Hematopoietic multipotent progenitor cell treated with erythropoietin and hydrocortisone succinate and interleukin-3 and kit ligand, for 17 days (in vitro differentiated cells): Measurements from ENCODE around the gene DNAAF3.
"Not testable (repeated sequence)": the region's sequence is repeated elsewhere in the genome, so short reads cannot be mapped to it uniquely, and the experiment has no call there.

Experiments used
- DNase-seq: peaks from one replicate; pipeline ENCODE4 v3.0.0-alpha.2; 2015; ENCODE audit warnings: low spot score

Gene DNAAF3

DNA sequence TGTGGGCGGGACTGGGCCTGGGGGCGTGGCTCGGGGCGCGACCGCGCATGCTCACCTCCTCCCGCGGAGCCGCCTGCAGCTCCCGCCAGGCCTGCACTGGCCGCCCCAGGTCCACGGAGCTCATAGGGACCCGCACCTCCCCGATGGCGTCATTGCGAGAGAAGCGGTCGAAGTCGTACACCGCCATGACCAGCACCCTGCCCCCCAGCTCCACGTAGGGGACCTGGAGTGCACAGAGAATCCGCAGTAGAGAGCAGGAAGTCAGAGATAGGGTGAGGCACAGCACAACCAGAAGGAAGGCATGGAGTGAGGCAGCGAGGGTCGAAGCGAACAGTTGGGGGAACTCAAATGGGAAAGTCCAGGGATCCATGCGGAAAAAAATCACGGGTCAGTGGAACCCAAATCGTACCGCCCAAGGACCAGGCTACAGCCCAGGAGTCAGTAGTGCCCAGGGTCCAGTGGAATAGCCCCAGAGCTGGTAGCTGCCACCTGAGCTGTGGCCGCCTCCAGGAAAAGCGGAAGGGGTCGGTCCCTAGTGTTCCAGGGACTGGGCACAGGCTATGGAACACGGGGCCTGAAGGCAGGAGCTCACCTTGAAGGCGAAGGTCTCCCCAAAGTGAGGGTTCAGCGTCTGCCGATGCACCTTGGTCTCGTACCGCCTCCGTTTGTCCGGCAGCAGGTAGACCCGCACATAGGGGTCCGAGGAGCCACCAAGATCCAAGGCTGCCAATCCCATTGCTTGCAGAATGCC, 8.9 kb upstream of the DNAAF3 start:
- DNase-seq, result no peak

DNA sequence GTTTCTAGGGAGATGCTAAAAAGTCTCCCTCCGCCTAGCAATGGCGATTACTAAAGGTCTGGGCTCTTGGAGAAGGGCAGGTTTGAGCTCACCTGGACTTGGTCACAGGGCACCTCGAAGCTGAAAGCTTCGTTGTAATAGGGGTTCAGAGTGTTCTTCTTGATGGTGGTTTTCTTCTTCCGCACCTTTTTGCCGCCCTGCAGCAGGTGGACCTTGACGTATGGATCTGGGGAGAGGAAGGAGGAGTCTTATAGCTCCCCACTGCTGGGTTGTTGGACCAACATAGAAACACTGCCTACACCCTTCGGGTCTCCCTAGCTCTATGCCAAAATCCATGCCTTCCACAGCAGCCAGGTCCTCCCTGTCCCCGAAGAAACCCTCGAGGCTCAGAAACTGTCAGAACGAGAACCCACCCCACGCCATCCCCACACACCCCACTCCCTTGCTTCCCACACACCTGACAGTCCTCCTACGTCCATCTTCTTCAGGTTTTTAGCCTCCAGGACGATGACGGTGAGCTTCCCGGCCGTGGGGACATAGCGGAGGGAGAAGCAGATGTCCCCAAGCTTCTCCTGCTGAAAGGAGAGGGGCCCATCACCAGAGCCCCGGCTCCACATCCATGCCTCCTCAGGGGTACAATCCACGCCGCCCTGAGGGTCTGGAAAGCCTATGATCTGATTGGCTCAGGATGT, 8.2 kb upstream of the DNAAF3 start:
- no peak for DNase-seq

DNA sequence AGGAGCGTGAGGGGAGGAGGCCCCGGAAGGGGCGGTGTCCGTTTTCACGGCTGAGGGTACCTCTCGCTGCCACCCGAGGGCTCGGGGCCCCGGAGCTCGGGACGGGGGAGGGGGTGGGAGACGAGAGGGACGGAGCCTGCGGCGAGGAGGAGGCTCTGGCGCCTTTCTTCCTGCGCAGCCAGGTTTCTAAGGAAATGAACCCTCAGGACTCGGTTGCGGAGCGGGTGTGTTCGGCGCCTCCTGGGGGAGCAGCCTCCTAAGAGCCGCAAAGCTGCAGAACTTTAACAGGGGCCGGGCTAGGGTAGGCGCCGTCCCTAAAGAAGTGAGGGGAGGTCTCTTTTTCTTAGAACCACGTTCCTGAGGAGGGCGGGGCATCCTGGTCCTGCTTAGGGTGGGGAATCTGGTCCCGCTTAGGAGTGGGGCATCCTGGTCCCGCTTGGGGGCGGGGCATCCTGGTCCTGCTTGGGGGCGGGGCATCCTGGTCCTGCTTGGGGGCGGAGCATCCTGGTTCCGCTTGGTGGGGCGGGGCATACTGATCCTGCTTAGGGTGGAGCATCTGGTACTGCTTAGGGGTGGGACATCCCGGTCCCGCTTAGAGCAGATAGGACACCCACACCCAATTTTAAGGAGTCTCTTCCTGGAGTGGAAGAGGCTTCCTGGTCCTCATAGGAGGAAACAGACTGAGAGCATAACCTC, 7.4 kb upstream of the DNAAF3 start:
- peak; percentile 64 for DNase-seq

DNA sequence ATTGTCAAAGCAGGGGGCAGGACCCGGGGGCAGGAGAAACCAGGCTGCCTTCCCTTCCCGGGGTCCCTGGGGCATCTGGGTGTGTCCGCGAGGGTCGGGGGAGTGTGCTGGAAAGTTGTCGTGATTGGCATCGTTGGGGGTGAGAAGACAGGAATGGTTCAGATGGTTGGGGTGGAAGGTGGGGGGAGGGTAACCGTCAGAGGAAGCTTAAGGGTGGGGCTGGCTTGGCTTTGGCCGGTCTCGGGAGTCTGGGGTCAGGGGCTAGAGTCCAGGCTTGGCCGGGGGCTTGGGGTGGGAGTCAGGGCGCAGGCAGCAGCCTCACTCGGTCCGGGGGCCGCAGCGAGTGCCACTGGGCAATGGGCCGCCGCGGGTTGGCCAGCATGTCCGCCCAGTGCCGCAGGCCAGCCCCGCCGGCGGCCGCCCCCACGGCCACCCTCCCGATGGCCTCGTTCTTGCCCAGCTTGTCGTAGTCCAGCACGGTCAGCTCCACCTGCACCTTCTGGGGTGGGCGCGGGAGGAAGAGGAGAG, 6.8 kb upstream of the DNAAF3 start:
- no peak for DNase-seq

DNA sequence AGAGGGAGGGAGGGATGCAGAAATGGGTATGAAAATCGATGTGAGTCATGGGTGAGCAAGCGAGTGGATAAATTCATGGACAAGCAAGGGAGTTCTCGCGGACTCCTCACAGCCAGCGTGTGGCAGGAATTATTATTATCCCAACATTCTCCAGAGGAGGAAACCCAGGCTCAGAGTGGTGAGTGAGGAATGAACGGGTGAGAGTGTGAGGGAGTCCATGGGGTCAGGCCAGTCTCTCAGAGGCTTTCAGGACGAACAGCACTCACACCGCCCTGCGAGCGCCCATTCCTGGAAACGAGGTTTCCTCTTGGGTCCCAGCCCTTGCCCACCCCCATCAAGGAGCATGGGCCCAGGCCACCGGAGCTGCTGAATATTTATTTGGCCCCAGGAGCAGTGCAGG, 6.3 kb upstream of the DNAAF3 start:
- no peak for DNase-seq

DNA sequence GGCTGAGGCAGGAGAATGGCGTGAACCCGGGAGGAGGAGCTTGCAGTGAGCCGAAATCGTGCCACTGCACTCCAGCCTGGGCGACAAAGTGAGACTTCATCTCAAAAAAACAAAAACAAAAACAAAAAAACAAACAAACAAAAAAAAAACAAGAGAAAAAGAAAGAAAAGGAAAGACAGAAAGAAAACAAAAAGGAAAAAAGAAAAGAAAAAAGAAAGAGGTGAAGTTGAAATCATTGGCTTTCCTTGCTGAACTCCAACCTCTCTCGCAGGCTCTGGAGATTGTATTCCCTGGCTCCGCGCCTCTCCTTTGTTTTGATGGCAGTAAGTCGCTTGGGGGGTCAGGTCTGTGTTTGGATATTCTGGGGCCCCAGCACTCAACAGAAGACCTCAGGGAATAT, 5.9 kb upstream of the DNAAF3 start:
- not testable (repeated sequence) for DNase-seq

DNA sequence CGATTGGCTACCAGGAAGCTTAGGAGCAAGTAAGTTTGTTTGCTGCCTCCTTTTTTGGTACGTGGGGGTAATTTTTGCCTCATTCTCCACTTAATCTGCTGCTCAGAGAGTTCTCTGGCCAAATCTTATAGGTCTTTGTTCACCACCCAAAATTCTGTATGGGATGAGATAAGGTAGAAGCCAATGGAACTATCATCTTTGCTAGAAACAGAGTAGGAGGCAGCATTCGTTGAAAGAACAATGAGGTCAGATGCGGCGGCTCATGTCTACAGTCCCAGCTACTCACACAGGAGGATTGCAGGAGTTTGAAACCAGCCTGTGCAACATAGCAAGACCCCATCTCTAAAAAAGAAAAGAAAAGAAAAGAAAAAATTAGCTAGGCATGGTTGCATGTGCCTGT, 5.0 kb upstream of the DNAAF3 start:
- DNase-seq, result no peak

DNA sequence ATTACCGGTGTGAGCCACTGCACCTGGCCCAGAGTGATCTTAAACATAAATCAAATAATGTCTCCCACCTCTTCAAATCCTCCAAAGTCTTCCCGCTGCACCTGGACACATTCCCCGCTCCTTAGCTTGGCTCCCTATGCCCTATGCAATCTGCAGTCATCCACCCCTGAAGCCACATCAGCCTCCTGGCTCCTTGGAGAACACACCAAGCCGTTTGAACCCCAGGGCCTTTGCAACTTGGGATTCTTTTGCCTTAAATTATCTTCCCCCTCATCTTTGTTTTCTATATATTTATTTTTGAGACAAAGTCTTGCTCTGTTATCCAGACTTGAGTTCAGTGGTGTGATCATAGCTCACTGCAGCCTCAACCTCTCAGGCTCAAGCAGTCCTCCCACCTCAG, 2.7 kb upstream of the DNAAF3 start:
- DNase-seq, result no peak

DNA sequence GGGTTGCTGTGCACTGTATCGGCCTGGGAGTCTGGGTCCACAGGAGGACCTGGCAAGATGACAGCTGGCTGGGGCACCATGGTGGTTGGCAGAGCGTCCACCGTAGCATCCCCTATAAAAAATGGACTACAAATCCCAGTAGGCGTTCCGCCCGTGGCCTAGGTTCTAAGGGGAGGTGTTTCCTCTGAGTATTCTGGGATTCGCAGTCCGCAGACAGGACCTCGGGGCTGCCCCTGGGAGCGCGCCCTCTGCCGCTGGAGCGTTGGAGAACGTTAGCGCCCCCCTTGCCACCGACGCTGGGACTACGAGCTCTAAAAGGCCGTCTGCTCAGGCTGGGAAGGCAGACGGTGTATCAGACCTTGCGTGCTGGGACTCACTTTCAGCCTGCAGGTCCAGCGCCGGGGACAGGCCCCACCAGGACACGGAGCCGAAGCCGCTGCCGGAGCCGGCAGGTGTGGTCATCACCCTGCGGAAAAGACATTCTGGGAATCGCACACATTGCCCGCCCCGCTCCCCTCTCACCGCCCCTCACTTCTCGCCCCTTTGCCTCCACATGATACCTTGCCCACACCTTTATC, 372 bp downstream of the DNAAF3 start:
- peak; percentile 32 for DNase-seq

DNA sequence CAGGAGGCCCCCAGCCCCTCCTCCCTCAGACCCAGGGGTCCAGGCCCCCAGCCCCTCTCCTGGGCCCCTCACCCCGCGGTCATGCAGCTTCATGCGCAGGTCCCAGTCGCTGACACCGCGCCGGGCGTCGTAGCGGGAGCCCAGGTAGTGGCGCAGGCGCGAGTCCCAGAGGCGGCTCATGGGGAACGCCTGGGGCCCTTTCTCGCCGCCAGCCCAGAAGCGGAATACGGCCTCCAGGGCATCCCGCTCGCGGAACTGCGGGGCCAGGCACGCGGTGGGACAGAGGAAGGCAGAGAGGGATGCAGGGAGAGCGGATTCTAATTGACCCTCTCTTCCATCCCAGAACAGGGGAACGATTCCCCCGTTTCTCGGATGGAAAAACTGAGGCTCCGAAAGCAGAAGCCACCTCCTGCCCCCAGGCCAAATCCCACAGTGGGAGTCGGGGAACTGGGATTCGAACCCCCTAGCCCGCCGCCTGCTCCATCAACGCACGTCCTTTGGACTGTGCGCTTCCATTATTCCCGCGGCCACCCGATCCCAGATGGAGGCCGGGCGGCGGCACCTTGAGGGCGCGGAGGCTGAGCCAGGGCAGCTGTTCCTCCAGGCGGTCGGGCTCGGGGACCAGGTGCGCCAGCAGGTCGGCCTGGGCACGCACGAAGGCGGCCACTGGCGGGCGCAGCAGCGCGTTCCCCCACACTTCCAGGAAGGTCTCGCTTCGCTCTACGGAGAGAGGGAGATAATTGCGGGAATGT, 4.7 kb downstream of the DNAAF3 start:
- no peak for DNase-seq

DNA sequence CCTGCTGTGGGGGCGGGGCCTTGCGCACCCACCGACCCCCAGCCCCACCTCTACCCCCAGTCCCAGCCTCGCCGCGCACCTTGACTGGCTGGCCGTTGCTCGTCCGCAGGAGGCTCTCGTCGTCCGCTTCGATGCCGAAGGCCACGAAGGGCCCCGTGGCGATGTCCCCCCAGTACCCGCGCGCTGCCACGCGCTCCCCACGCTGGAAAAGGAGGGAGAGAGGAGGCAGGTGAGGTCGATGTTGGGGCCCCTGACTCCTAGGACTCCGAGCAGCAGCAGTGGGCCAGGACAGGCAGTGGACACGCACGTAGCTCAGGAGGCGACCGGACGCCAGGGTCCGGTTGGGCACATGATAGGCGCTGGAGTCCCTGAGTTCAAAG, 5.4 kb downstream of the DNAAF3 start:
- DNase-seq, result no peak

DNA sequence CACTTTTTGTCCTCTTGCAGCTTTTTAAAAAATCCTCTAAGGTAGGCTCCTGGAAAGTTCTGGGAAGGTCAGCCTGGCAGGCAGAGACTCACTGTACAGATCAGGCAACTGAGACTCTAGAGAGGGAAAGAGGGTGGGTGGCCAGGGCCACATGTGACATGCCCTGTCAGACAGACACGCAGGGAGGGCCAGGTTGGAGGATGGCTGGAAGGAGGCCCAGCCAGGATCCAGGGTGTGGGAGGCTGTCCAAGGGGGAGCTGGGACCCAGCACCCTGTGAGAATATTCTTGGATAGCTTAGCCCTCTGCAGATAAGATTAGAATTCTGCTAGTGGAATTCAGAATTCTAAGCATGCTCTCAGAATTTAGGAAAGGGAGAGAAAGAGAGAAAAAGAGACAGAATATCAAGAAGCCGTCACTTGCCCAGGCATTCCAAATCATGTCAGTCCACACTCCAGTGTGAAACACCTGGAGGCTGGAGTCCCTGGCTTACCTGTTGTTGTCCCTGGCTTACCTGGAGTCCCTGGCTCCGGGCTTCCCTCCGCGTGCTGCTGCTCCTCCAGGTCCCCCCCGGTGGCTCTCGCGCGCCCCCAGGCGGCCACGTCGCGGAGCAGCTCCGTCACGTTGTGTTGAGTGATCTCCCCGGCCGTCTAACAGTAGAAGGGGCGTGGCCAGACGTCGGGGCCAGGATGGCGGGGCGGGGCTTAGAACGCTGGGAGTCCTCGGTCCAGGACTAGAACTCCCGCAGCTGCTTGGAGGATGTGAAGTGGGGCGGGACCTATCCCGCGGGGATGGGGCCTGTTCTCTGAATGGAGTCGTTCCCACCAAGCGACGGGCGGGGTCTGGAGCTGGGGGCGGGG, 6.1 kb downstream of the DNAAF3 start:
- DNase-seq, result peak; percentile 93

DNA sequence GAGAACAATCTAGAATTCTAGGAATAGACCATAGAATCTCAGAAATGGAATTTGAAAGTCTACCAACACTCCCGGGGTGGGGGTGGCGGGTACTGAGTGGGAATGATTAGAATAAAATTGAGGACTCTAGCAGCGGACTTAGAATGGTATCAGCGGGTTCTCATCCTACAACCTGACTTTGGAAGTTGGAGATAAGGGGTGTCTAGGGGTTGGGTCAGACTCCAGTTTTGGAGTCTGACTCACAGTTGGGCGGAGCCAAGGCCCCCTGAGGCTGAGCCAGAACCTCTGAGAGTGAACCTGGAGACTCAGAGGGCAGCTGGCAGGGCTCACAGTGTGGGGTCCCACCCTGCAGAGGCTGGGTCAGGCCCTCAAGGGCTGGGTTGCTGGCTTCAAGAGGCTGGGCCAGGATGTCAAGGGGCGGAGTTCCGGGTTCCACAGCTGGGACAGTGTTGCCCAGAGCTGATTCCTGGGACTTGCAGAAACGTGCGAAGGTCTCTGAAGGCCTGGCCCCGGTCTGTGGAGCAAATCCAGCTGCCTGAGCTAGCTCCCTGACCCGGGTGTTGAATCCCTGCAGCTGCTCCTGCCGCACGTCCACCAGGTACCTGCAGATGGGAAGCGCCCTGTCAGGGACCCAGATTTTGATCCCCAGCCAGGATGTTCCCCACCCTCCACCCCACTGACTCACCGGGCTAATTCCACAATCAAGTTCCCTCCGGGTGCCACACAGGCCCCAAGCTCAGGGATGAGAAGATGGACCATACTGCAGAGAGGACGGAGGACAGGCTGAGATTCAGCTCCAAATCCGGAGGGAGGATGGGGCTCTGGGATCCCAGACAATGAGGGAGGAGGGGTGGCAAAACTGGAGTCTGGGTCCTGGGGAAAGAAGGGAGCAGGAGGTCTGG, 7.3 kb downstream of the DNAAF3 start:
- peak; percentile 82 for DNase-seq

DNA sequence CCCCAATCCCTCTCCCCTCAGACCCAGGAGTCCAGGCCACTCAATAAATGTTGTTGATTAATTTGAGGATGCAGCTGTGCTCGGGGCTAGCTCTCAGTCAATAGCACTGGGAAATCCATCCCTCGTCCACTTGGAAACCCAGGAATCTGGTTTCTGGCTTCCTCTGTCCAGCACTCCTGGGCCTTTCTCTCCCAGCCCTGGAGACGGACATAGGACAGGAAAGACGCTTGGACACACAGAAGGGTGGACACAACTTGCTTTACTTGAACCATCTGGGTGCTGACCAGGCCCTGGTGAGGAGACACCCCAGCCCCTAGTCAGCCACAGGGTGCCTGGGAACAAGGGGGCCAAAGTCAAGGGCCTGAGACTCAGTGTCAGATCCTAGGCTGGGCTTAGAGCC, 8.0 kb downstream of the DNAAF3 start:
- no peak for DNase-seq

DNA sequence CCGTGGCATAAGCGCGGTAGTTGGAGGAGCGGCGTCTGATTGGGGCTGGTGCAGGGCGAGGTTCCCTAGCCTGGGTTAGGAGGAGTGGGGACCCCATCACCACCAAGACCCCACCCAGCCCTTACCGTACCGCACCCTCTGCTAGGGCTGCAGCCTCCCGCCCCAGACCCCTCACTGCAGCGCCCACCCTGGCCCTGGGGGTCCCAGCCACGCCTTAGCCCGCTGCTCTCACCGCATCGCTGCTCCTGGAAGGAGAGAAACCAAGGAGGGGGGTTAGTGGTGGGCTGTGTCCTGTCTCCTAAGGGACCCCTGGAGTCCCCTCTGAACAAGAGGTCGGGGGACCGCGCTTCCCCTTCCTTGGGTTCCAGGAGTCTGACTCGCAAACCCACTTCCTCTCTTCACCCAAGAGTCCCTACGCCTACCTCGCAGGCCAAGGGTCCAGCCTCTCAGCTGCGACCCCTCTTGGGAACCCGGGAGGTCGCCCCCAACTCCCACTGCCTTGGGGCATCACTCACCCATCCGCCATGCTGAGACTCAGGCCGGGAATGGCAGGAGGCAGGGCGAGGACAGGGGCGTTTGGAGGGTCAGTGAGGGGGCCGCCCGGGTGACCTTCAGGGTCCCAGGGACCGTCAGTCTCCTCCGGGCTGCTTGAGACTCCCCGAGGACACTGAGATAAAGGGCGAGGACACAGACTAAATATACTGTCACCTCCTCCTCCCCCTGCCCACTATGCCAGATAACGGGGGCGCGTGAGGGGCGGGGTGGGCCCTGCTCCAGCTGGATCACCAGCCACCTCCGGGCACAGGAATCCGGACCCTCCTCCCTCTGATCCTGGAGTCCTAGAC, 9.1 kb downstream of the DNAAF3 start, which contains the start of gene TNNI3:
Gene TNNI3, minus strand, starts transcription at position 669 of the 845 bp plus-strand sequence. Its CDS starts 143 bp downstream, at position 526.
- DNase-seq, result no peak

DNA sequence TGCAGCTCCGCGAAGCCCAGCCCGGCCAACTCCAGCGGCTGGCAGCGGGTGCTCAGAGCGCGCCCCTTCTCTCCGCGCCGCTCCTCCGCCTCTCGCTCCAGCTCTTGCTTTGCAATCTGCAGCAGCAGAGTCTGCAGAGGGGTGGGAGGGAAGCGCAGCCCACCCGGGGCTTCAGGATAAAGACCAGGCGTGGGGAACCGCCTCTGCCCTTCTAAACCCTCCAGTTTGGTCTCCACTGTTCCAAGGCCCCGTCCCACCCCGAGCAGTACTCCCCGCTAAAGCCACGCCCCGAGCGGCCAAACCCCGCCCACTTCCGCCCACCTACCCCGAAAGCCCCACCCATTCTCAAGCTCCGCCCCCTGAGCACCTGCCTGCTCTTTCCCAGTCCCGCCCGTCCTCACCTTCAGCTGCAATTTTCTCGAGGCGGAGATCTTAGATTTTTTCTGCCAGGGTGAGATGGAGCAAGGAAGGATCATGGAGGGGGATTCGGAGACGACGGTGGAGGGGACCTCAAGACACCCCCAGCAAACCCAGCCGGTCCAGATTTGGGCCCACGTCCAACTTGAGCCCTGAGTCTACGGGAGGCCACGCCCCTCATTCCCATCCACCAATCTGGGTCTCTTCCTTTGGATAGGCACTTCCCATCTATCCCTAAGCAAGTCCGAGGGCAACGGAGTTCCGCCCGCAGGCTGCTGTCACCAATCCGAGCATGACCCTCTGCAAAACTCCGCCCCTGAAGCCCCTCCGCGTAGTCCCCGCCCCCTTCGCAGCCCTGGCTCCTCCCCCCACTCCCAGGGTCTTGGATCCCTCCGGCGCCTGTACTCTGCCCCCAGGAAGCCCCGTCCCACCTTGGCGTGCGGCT, 10.0 kb downstream of the DNAAF3 start:
- DNase-seq, result peak; percentile 44

DNA sequence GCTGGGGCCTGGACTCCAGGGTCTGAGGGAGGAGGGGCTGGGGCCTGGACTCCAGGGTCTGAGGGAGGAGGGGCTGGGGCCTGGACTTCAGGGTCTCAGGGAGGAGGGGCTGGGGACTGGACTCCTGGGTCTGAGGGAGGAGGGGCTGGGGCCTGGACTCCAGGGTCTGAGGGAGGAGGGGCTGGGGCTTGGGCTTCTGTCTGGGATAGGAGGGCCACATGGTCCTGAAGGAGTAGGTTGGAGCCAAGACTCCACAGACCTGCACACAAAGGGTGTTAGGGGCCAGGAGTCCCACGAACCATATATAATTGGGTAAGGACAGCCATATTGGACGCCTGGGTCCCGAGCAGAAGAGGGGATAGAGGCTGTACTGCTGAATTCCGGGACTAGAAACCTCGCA, 10.6 kb downstream of the DNAAF3 start:
- not testable (repeated sequence) for DNase-seq
